NCI-H2196 (cell line): Measurements from ENCODE around the gene ACOT13.
"Not testable (repeated sequence)": the region's sequence is repeated elsewhere in the genome, so short reads cannot be mapped to it uniquely, and the experiment has no call there.

Experiments used
- DNase-seq: peaks from one replicate; lab custom pipeline; 2025; ENCODE audit not compliant: unreplicated experiment; lab: John Stamatoyannopoulos, UW

Gene ACOT13

GRCh38 chr6:24666641-24667377, at the start of gene ACOT13, which contains the start of gene TDP2:
Gene ACOT13 (plus strand): TSS chr6:24667077. CDS start chr6:24667264, 187 bp downstream.
Gene TDP2 (minus strand): TSS chr6:24666899. CDS start chr6:24666862, 37 bp downstream.
- DNase-seq: peak; percentile 96

- DNase-seq: no peak
Measured at GRCh38 chr6:24619661-24620060, 47.2 kb upstream of the ACOT13 start.

- DNase-seq: no peak
Measured at GRCh38 chr6:24620637-24621036, 46.2 kb upstream of the ACOT13 start.

- DNase-seq: no peak
Measured at GRCh38 chr6:24621626-24622289, 45.1 kb upstream of the ACOT13 start.

DNA sequence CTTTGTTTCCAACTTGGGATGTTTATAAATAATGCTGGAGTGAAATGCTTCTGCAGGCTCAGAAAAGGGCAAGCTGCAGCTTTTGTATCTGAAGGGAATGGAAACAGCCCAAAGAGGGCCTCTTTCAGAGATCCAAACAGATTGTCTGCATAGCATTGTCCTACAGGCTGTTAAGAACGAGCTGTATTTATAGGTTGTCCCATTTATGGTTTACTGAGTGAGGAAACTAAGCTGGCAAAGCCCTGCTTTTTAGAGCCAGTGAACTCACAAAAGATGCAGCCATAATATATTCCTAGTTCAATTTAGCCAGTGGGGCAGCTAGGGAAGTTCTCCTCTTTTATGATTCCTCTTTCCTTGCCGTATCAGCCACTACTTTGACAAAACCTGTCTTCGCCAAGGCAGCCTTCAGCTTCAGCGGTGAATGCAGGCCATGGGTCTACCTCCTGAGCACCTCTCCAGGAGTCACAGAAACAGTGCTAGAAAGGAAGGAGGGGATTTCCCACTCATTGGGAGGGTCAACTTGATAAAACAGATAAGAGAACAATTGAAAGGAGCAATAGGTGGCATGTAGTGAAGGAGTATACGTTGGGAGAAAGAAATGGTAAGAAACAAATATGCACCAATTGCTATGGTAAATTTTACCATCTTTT, 35.9 kb upstream of the ACOT13 start:
- DNase-seq: no peak

GRCh38 chr6:24631671-24632070, 35.2 kb upstream of the ACOT13 start:
- DNase-seq: no peak

GRCh38 chr6:24632573-24632972, 34.3 kb upstream of the ACOT13 start:
- DNase-seq: no peak

DNA sequence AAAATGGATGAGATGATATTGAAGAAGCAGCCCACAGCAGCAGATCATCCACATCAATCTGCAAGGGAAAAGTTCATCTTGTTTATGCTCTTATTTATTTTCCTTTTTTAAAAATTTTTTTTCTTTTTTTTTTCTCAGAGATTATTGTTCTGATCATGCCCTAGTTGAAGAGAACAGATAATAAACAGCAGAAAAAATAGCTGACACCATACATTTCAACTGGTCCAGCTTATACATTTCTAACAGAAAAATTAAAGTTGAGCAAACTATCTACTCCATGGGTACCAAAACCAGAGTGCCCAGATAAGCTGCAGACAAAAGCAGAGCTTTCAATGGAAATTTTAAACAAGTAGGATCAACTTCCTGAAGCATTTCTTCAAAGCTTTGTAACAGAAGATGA, 30.2 kb upstream of the ACOT13 start:
- no peak for DNase-seq

GRCh38 chr6:24640166-24640565, 26.7 kb upstream of the ACOT13 start:
- no peak for DNase-seq

DNA sequence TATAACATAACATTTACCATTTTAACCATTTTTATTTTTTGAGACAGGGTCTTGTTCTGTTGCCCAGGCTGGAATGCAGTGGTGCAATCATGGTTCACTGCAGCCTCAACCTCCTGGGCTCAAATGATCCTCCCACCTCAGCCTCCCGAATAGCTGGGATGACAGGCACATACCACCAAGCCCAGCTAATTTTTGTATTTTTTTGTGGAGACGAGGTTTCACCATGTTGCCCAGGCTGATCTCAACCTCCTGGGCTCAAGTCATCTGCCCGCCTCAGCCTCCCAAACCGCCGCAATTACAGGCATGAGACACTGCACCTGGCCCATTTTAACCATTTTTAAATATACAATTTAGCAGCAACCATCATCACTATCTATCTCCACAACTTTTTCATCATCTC, 26.2 kb upstream of the ACOT13 start:
- DNase-seq: not testable (repeated sequence)

DNA sequence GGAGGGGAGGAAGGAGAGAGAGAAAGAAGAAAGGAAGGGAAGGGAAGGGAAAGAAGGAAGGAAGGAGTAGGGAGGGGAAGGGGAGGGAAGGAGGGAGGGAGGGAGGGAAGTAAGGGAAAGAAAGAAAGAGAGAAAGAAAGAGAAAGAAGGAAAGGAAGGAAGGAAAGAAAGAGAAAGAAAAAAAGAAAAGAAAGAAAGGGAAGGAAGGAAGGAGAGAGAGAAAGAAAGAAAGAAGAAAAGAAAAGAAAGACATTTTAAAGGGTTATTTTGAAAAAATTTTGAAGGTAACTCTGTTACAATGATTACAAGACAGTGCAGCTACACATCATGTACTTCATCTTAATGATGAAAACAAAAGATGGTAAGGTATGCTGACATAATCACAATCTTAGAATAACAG, 24.8 kb upstream of the ACOT13 start:
- no peak for DNase-seq

GRCh38 chr6:24643920-24644319, 23.0 kb upstream of the ACOT13 start:
- no peak for DNase-seq

GRCh38 chr6:24644377-24644776, 22.5 kb upstream of the ACOT13 start:
- no peak for DNase-seq

GRCh38 chr6:24646771-24647170, 20.1 kb upstream of the ACOT13 start:
- DNase-seq: peak; percentile 29

DNA sequence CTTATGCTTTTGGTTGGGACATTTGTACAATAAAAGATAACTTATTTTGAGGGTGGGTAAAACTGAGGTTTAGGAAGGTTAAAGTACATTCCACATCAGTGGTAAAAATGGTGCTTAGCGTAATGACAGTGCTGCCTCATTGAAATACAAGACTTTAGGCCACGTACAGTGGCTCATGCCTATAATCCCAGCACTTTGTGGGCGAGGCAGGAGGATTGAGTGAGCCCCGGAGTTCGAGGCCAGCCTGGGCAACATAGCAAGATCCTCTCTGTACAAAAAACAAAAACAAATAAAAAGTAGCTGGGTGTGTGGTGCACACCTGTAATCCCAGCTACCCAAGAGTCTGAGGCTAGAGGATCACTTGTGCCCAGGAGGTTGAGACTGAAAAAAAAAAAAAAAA, 18.6 kb upstream of the ACOT13 start:
- no peak for DNase-seq

DNA sequence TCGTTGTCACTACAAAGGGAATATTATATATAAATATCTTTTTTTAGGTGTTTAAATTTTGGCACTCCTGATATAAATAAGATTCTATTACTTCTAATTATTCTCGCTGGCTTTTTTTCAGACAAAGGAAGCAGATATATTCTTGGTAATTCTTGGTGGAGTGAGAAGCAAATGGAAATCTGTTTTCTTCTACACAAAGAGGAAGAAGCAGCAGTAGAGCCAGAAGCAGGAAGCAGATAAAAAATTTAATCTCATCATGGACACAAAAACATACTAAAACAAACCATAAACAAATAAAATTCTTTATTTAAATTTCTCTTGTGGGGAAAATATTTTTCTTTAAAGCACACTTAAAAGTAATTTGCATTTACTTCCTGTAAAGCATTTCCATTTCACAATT, 17.2 kb upstream of the ACOT13 start:
- no peak for DNase-seq

- DNase-seq: no peak
Measured at GRCh38 chr6:24650365-24650764, 16.5 kb upstream of the ACOT13 start.

GRCh38 chr6:24655215-24655614, 11.7 kb upstream of the ACOT13 start:
- DNase-seq: no peak

DNA sequence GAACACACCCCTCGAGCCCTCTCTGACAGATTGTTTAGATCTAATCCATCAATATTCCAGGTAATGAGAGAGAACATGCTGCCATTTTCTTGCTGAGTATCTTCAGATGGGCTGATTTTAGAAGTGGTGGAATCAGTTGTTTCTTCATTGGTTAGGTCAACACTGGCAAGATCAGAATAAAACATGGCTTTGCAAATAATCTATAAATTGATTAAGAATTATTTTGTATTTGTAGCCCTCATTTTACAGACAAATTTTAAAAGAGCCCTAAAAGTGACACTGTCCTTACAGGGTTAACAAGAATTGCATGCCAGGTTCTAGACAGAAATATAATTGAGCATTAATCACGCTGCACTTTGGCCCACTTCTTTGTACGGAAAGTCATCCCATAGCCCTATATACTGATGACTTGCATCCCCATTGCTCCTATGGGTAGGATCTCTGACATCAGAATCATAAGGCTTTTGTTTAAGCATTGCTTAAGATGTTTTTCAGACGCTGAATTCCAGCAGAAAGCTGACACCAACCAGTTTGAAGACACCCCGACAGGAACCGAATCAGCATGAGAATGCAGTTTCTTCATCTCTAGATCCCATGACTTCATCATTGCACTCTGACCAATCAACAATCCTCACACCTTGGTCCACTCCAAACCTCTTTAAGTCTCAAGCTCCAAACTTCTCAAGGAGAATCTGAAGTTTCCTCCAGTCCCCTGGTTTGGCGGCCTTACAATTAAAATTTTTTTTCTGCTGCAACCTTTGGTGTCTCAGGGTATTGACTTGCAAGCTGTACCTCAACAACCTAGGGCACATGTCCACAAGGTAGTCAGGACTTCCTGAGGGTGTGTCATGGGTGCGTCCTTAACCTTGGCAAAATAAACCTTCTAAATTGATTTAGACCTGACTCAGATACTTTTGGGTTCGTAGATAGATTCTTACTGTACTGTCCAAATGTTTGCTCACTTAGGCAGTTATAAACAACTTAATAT, 8.0 kb upstream of the ACOT13 start:
- no peak for DNase-seq

DNA sequence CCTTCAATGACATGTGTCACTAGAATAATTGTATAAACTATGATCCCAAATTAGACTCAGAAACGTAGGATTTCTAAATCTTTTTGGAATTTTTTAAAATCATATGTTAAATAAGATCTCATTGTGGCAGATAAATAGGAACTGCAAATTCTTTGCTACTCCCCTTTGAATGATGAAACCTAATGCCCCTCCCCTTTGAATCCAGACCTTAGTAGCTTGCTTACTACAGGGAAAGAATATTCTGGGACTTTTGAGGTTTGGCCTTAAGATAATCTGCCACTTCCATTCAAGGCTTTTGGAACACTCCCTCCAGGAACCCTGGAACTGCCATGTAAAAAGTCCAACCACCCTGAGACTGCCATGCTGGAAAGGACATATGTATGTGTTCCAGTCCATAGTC, 7.3 kb upstream of the ACOT13 start:
- no peak for DNase-seq

DNA sequence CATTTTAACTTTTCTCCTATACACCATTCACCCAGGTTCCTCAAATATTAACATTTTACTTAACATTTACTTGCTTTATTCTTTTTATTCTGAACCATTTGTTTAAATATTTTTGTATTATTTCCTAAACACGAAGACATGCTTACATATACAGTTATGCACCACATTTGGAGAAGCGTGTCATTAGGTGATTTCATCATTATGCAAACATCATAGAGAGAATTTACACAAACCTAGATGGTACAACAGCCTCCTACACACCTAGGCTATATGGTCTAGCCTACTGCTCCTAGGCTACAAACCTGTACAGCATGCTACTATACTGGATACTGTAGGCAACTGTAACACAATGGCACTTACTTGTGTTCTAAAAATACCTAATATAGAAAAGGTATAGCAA, 6.8 kb upstream of the ACOT13 start:
- DNase-seq: no peak
